SK-N-SH treated with all-trans-retinoic acid at 6 μM for 48 hours (cell line): ENCODE measurements around the gene CHI3L2.

Source experiments
- ATAC-seq: fragments of 200-7000 bp; cut with Tn5 transposase; 3 replicates; pipeline ENCODE4 v1.9.1; 2020; ENCODE audit warnings: mild to moderate bottlenecking, moderate library complexity
- BACH2 ChIP-seq: fragments of 250-450 bp; sonication (Bioruptor Pico); IDR thresholded peaks from 2 replicates; pipeline ENCODE4 v1.9.0; 2021; ENCODE audit warnings: mild to moderate bottlenecking, borderline replicate concordance
- CSDC2 ChIP-seq: fragments of 250-450 bp; sonication (Bioruptor Pico); IDR thresholded peaks from 2 replicates; pipeline ENCODE4 v1.5.0; 2020; ENCODE audit warnings: mild to moderate bottlenecking, moderate library complexity
- CSRNP3 ChIP-seq: fragments of 250-450 bp; sonication (Bioruptor Pico); IDR thresholded peaks from 2 replicates; pipeline ENCODE4 v1.5.1; 2021; ENCODE audit warnings: mild to moderate bottlenecking, moderate library complexity
- ESRRG ChIP-seq: fragments of 250-450 bp; sonication (Bioruptor Pico); IDR thresholded peaks from 2 replicates; pipeline ENCODE4 v1.6.1; 2021; ENCODE audit warnings: mild to moderate bottlenecking
- GLIS3 ChIP-seq: fragments of 250-450 bp; sonication (Bioruptor Pico); IDR thresholded peaks from 2 replicates; pipeline ENCODE4 v1.5.0; 2020; ENCODE audit warnings: mild to moderate bottlenecking, moderate library complexity
- ISL1 ChIP-seq: fragments of 250-450 bp; sonication (Bioruptor Pico); IDR thresholded peaks from 2 replicates; pipeline ENCODE4 v2.1.2; 2022; ENCODE audit warnings: mild to moderate bottlenecking, moderate library complexity
- OSR1 ChIP-seq: fragments of 250-450 bp; sonication (Bioruptor Pico); IDR thresholded peaks from 2 replicates; pipeline ENCODE4 v1.8.0; 2022; ENCODE audit warnings: moderate library complexity, mild to moderate bottlenecking, inconsistent platforms
- POU6F1 ChIP-seq: fragments of 250-450 bp; sonication (Bioruptor Pico); IDR thresholded peaks from 2 replicates; pipeline ENCODE4 v1.8.0; 2021; ENCODE audit warnings: low read depth, mild to moderate bottlenecking, moderate library complexity, borderline replicate concordance
- PPARA ChIP-seq: fragments of 250-450 bp; sonication (Bioruptor Pico); IDR thresholded peaks from 2 replicates; pipeline ENCODE4 v1.5.0; 2020; ENCODE audit warnings: mild to moderate bottlenecking, borderline replicate concordance
- RARB ChIP-seq: fragments of 250-450 bp; sonication (Bioruptor Pico); IDR thresholded peaks from 2 replicates; pipeline ENCODE4 v1.8.0; 2021; ENCODE audit warnings: mild to moderate bottlenecking, moderate library complexity
- SNAI2 ChIP-seq: fragments of 250-450 bp; sonication (Bioruptor Pico); IDR thresholded peaks from 2 replicates; pipeline ENCODE4 v1.5.0; 2020; ENCODE audit warnings: mild to moderate bottlenecking, moderate library complexity
- TCF4 ChIP-seq: fragments of 250-450 bp; sonication (Bioruptor Pico); IDR thresholded peaks from 2 replicates; pipeline ENCODE4 v1.8.0; 2021; ENCODE audit warnings: mild to moderate bottlenecking, moderate library complexity, borderline replicate concordance
- TOX ChIP-seq: fragments of 250-450 bp; sonication (Bioruptor Pico); IDR thresholded peaks from 2 replicates; pipeline ENCODE4 v1.8.0; 2021; ENCODE audit warnings: mild to moderate bottlenecking, moderate library complexity, borderline replicate concordance
- ZC3H10 ChIP-seq: fragments of 250-450 bp; sonication (Bioruptor Pico); IDR thresholded peaks from 2 replicates; pipeline ENCODE4 v1.5.1; 2021; ENCODE audit warnings: mild to moderate bottlenecking, moderate library complexity
- ZFP3 ChIP-seq: fragments of 250-450 bp; sonication (Bioruptor Pico); IDR thresholded peaks from 2 replicates; pipeline ENCODE4 v1.5.0; 2020; ENCODE audit warnings: mild to moderate bottlenecking, moderate library complexity
- ZFP30 ChIP-seq: fragments of 450-650 bp; formaldehyde crosslinking; IDR thresholded peaks from 2 replicates; pipeline ENCODE4 v1.5.0; 2022; ENCODE audit warnings: mild to moderate bottlenecking, moderate library complexity
- ZNF565 ChIP-seq: fragments of 450-650 bp; formaldehyde crosslinking; conservative IDR thresholded peaks from 2 replicates; pipeline ENCODE4 v1.5.0; 2020; ENCODE audit warnings: low read depth, mild to moderate bottlenecking, moderate library complexity
- ZNF70 ChIP-seq: fragments of 450-650 bp; formaldehyde crosslinking; IDR thresholded peaks from 2 replicates; pipeline ENCODE4 v1.5.0; 2020; ENCODE audit warnings: mild to moderate bottlenecking, moderate library complexity
- TF ChIP-seq, protein P1 (sequence below): fragments of 250-450 bp; sonication (Bioruptor Pico); IDR thresholded peaks from 2 replicates; pipeline ENCODE4 v1.8.0; 2020; ENCODE audit warnings: mild to moderate bottlenecking, moderate library complexity, borderline replicate concordance
- TF ChIP-seq, protein P2 (sequence below): fragments of 250-450 bp; sonication (Bioruptor Pico); IDR thresholded peaks from 2 replicates; pipeline ENCODE4 v1.5.0; 2020; ENCODE audit warnings: mild to moderate bottlenecking, moderate library complexity
- TF ChIP-seq, protein P3 (sequence below): fragments of 250-450 bp; sonication (Bioruptor Pico); IDR thresholded peaks from 2 replicates; pipeline ENCODE4 v1.5.1; 2020; ENCODE audit warnings: low read depth, mild to moderate bottlenecking, moderate library complexity

Gene CHI3L2

DNA sequence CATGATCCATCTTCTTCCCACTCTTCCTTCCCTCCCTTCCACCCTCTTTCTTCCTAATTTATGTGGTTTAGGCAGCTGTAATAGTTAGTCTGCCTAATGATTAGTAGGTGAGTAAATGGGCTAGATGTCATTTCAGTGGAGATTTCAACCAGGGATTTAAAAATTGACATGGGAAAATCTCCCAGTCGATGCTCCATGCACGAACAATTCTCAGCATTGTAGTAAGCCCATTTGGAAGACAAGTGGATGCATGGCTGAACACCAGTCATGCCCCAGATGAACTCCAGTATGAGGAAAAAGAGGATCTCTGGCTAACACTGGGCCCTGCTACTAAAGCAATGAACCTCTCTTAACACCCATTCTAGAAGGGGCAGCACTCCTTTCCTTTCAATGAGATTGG is 25.3 kb downstream of the CHI3L2 start:
- no peak for ATAC-seq
- TF ChIP-seq CSRNP3 (CRISPR knock-in tag) = no peak
- TF ChIP-seq, all 23 proteins: peak for 0

DNA sequence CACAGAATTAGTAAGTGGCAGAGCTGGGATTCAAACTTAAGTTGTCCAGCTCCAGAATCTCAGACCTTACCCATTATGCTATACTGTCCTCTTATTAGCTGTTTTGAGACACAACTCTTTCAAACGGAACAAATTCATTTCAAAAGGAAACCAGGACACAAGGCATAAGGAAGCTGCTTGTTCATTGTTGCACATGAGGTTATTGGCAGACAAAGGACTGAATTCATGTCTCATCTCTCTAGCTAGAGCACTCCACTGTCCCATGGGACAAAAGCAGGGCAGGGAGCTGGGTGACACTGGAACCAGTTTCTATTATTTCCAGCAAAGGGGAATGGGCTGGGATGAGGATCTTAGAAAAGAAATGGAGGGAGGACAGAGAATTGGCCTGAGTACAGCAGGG is 26.4 kb downstream of the CHI3L2 start:
- TF ChIP-seq CSRNP3 (CRISPR knock-in tag) = no peak
- TF ChIP-seq RARB = no peak
- TF ChIP-seq ESRRG (CRISPR knock-in tag) = no peak
- no peak for TF ChIP-seq CSDC2 (CRISPR knock-in tag)
- TF ChIP-seq, protein P1, sequence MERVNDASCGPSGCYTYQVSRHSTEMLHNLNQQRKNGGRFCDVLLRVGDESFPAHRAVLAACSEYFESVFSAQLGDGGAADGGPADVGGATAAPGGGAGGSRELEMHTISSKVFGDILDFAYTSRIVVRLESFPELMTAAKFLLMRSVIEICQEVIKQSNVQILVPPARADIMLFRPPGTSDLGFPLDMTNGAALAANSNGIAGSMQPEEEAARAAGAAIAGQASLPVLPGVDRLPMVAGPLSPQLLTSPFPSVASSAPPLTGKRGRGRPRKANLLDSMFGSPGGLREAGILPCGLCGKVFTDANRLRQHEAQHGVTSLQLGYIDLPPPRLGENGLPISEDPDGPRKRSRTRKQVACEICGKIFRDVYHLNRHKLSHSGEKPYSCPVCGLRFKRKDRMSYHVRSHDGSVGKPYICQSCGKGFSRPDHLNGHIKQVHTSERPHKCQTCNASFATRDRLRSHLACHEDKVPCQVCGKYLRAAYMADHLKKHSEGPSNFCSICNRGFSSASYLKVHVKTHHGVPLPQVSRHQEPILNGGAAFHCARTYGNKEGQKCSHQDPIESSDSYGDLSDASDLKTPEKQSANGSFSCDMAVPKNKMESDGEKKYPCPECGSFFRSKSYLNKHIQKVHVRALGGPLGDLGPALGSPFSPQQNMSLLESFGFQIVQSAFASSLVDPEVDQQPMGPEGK = no peak
- TF ChIP-seq, protein P2, sequence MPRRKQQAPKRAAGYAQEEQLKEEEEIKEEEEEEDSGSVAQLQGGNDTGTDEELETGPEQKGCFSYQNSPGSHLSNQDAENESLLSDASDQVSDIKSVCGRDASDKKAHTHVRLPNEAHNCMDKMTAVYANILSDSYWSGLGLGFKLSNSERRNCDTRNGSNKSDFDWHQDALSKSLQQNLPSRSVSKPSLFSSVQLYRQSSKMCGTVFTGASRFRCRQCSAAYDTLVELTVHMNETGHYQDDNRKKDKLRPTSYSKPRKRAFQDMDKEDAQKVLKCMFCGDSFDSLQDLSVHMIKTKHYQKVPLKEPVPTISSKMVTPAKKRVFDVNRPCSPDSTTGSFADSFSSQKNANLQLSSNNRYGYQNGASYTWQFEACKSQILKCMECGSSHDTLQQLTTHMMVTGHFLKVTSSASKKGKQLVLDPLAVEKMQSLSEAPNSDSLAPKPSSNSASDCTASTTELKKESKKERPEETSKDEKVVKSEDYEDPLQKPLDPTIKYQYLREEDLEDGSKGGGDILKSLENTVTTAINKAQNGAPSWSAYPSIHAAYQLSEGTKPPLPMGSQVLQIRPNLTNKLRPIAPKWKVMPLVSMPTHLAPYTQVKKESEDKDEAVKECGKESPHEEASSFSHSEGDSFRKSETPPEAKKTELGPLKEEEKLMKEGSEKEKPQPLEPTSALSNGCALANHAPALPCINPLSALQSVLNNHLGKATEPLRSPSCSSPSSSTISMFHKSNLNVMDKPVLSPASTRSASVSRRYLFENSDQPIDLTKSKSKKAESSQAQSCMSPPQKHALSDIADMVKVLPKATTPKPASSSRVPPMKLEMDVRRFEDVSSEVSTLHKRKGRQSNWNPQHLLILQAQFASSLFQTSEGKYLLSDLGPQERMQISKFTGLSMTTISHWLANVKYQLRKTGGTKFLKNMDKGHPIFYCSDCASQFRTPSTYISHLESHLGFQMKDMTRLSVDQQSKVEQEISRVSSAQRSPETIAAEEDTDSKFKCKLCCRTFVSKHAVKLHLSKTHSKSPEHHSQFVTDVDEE (CRISPR knock-in tag) = no peak
- no peak for TF ChIP-seq GLIS3 (CRISPR knock-in tag)
- no peak for TF ChIP-seq ZFP30 (CRISPR knock-in tag)
- TF ChIP-seq ZC3H10 (CRISPR knock-in tag) = no peak
- TF ChIP-seq BACH2 (CRISPR knock-in tag) = no peak
- no peak for TF ChIP-seq SNAI2 (CRISPR knock-in tag)
- TF ChIP-seq ZNF70 (CRISPR knock-in tag) = no peak
- TF ChIP-seq TOX (CRISPR knock-in tag) = no peak
- no peak for TF ChIP-seq POU6F1 (CRISPR knock-in tag)
- TF ChIP-seq ZFP3 (CRISPR knock-in tag) = no peak
- TF ChIP-seq, all 23 proteins: peak for 0
- no peak for ATAC-seq

DNA sequence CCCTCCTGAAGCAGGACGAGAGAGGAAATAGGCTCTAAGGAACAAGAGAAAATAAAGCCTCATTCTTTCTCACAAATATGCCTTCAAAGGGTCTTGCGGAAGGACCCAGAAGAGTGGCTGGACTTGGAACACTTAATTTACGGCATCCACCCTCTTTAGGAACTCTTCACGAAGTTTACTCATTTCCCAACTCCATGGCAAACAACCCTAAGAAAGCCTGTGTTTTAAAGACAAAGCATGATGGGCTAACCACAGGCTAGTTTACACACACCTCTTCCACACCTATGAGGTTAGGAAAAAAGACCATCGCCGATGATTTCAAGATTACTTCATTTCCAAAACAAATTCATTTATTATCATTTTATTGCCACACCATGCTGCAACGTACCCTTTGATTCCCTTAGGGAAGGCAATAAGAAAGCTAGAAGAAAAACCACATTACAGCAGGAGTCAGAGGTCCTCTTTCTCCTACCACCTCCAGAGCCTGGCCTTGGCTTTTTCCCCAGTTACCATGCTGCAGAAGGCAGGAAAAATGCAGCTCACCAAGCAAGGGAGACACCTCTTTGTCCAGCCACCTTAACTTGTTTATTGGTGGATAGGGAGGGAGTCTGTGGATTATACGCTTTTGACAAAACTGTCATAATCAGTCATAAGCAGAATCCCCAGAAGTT is 29.6 kb downstream of the CHI3L2 start:
- TF ChIP-seq ISL1 (CRISPR knock-in tag) = no peak
- no peak for TF ChIP-seq BACH2 (CRISPR knock-in tag)
- TF ChIP-seq, protein P1 = no peak
- TF ChIP-seq PPARA = no peak
- no peak for TF ChIP-seq ZNF70 (CRISPR knock-in tag)
- no peak for TF ChIP-seq OSR1
- TF ChIP-seq ZNF565 = no peak
- TF ChIP-seq, protein P3, sequence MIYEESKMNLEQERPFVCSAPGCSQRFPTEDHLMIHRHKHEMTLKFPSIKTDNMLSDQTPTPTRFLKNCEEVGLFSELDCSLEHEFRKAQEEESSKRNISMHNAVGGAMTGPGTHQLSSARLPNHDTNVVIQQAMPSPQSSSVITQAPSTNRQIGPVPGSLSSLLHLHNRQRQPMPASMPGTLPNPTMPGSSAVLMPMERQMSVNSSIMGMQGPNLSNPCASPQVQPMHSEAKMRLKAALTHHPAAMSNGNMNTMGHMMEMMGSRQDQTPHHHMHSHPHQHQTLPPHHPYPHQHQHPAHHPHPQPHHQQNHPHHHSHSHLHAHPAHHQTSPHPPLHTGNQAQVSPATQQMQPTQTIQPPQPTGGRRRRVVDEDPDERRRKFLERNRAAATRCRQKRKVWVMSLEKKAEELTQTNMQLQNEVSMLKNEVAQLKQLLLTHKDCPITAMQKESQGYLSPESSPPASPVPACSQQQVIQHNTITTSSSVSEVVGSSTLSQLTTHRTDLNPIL (CRISPR knock-in tag) = no peak
- no peak for TF ChIP-seq TCF4 (CRISPR knock-in tag)
- no peak for ATAC-seq
